ENCODE data around the gene MED12.

Gene MED12

GRCh38 chrX:71162981-71163380 is 44.6 kb downstream of the MED12 start:
- H3K27ac ChIP-seq: no peak overlapping the region
- H3K4me3 ChIP-seq (ENCODE audit: low read depth, low read length): no peak overlapping the region
- TF ChIP-seq, protein P1, sequence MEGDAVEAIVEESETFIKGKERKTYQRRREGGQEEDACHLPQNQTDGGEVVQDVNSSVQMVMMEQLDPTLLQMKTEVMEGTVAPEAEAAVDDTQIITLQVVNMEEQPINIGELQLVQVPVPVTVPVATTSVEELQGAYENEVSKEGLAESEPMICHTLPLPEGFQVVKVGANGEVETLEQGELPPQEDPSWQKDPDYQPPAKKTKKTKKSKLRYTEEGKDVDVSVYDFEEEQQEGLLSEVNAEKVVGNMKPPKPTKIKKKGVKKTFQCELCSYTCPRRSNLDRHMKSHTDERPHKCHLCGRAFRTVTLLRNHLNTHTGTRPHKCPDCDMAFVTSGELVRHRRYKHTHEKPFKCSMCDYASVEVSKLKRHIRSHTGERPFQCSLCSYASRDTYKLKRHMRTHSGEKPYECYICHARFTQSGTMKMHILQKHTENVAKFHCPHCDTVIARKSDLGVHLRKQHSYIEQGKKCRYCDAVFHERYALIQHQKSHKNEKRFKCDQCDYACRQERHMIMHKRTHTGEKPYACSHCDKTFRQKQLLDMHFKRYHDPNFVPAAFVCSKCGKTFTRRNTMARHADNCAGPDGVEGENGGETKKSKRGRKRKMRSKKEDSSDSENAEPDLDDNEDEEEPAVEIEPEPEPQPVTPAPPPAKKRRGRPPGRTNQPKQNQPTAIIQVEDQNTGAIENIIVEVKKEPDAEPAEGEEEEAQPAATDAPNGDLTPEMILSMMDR (IDR thresholded peaks at IDR 0.05): no peak
- no peak overlapping the region for H2AFZ ChIP-seq
- H3K27me3 ChIP-seq (ENCODE audit: control insufficient read depth, insufficient read depth, low read length): no peaks in the 10 kb centered on the region
- H3K4me2 ChIP-seq (ENCODE audit: low read length): no peak overlapping the region
- no peaks in the 10 kb centered on the region for H3K36me3 ChIP-seq (ENCODE audit: control insufficient read depth, insufficient read depth, low read length)
- no peaks in the 10 kb centered on the region for H3K79me2 ChIP-seq
- no peaks in the 10 kb centered on the region for H3K9me3 ChIP-seq (ENCODE audit: control insufficient read depth, low read length)
- H3K9ac ChIP-seq: no peak overlapping the region
- no peaks in the 10 kb centered on the region for H3K4me1 ChIP-seq

DNA sequence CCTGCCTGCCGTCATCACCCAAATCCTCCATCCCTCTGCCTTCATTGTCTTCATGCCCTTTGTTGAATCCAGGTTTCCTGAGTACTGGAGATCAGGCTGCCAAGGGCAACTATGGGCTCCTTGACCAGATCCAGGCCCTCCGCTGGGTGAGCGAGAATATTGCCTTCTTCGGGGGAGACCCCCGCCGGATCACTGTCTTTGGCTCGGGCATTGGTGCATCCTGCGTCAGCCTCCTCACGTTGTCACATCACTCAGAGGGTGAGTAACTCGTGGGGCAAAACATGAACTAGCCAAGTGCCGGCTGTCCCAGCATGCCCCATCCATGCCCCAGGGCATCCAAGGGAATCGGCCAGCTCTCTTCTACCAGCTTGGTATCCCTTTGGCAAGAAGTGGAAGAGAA is 45.7 kb downstream of the MED12 start:
- H3K27ac ChIP-seq: no peak overlapping the region
- TF ChIP-seq, protein P1 (IDR thresholded peaks at IDR 0.05): no peak
- no peak overlapping the region for H3K9ac ChIP-seq
- H3K9me3 ChIP-seq (ENCODE audit: control insufficient read depth, low read length): no peaks in the 10 kb centered on the region
- no peak overlapping the region for H3K4me2 ChIP-seq (ENCODE audit: low read length)
- H3K4me3 ChIP-seq (ENCODE audit: low read depth, low read length): no peak overlapping the region
- no peak overlapping the region for H2AFZ ChIP-seq
- no peaks in the 10 kb centered on the region for H3K27me3 ChIP-seq (ENCODE audit: control insufficient read depth, insufficient read depth, low read length)
- H3K79me2 ChIP-seq: no peaks in the 10 kb centered on the region
- H3K4me1 ChIP-seq: no peaks in the 10 kb centered on the region
- no peaks in the 10 kb centered on the region for H3K36me3 ChIP-seq (ENCODE audit: control insufficient read depth, insufficient read depth, low read length)

DNA sequence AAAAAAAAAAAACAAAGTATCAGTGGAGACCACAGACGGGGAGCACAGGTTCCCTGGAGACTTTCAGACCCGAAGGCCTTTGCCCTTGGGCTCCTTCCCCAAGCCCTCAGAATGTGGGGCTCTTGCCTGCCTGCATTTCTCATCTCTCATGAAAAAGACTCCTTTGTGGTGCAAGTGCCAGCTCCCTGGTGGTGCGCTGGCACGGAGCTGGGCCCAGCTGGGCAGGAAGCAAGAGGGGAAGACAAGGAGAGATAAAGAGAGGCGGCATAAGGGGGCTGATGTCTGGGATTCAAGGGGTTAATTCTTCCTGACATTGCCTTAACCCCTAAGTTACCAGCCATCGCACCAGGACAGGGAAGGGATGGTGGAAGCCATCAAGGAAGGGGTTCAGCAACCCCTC is 48.1 kb downstream of the MED12 start:
- H2AFZ ChIP-seq: no peak overlapping the region
- TF ChIP-seq, protein P1 (IDR thresholded peaks at IDR 0.05): no peak
- no peak overlapping the region for H3K27ac ChIP-seq
- H3K9ac ChIP-seq: no peak overlapping the region
- H3K4me2 ChIP-seq (ENCODE audit: low read length): no peak overlapping the region
- no peak overlapping the region for H3K4me3 ChIP-seq (ENCODE audit: low read depth, low read length)
- H3K27me3 ChIP-seq (ENCODE audit: control insufficient read depth, insufficient read depth, low read length): no peaks in the 10 kb centered on the region
- no peaks in the 10 kb centered on the region for H3K9me3 ChIP-seq (ENCODE audit: control insufficient read depth, low read length)
- H3K36me3 ChIP-seq (ENCODE audit: control insufficient read depth, insufficient read depth, low read length): no peaks in the 10 kb centered on the region
- peaks cover 1% of the 10 kb centered on the region for H3K4me1 ChIP-seq
- no peaks in the 10 kb centered on the region for H3K79me2 ChIP-seq

DNA sequence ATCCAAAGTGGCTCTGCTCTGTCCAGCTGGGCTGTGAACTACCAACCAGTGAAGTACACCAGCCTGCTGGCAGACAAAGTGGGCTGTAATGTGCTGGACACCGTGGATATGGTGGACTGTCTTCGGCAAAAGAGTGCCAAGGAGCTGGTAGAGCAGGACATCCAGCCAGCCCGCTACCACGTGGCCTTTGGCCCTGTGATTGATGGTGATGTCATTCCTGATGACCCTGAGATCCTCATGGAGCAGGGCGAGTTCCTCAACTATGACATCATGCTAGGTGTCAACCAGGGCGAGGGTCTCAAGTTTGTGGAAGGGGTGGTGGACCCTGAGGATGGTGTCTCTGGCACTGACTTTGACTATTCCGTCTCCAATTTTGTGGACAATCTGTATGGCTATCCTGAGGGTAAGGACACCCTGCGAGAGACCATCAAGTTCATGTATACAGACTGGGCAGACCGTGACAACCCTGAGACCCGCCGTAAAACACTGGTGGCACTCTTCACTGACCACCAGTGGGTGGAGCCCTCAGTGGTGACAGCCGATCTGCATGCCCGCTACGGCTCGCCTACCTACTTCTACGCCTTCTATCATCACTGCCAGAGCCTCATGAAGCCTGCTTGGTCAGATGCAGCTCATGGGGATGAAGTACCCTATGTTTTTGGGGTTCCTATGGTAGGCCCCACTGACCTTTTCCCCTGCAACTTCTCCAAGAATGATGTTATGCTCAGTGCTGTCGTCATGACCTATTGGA is 48.8 kb downstream of the MED12 start:
- Histone ChIP-seq H3K79me2 (no peaks in the 10 kb centered on the region), H3K4me1 (peaks cover 3% of the 10 kb centered on the region), H3K4me2 (ENCODE audit: low read length) (no peak overlapping the region), H3K27me3 (ENCODE audit: control insufficient read depth, insufficient read depth, low read length) (no peaks in the 10 kb centered on the region), H2AFZ (no peak overlapping the region), H3K27ac (no peak overlapping the region), H3K9me3 (ENCODE audit: control insufficient read depth, low read length) (no peaks in the 10 kb centered on the region), H3K4me3 (ENCODE audit: low read depth, low read length) (no peak overlapping the region), H3K9ac (no peak overlapping the region), H3K36me3 (ENCODE audit: control insufficient read depth, insufficient read depth, low read length) (no peaks in the 10 kb centered on the region)
- TF ChIP-seq, protein P1 (IDR thresholded peaks at IDR 0.05): no peak

- H2AFZ ChIP-seq: no peak overlapping the region
- H3K9ac ChIP-seq: no peak overlapping the region
- no peaks in the 10 kb centered on the region for H3K27me3 ChIP-seq (ENCODE audit: control insufficient read depth, insufficient read depth, low read length)
- no peaks in the 10 kb centered on the region for H3K79me2 ChIP-seq
- H3K36me3 ChIP-seq (ENCODE audit: control insufficient read depth, insufficient read depth, low read length): no peaks in the 10 kb centered on the region
- peaks cover 3% of the 10 kb centered on the region for H3K4me1 ChIP-seq
- no peak overlapping the region for H3K4me2 ChIP-seq (ENCODE audit: low read length)
- TF ChIP-seq, protein P1 (IDR thresholded peaks at IDR 0.05): no peak
- H3K4me3 ChIP-seq (ENCODE audit: low read depth, low read length): no peak overlapping the region
- no peak overlapping the region for H3K27ac ChIP-seq
- no peaks in the 10 kb centered on the region for H3K9me3 ChIP-seq (ENCODE audit: control insufficient read depth, low read length)
These were observed 49.7 kb downstream of the MED12 start for GRCh38 chrX:71168134-71168533.
